SK-N-MC (cell line): ENCODE data around the gene AKAP6.

Experiments used
- DNase-seq: peaks from one replicate; pipeline ENCODE4 v3.0.0-alpha.2; 2011; ENCODE audit warnings: low read depth, low spot score
- H3K27ac ChIP-seq: fragments of 200-600 bp; sonication (generic); 2 replicates; pipeline ENCODE4 v1.5.1; 2016; ENCODE audit warnings: mixed run types
- H3K36me3 ChIP-seq: fragments of 200-600 bp; sonication (generic); 2 replicates; pipeline ENCODE4 v1.6.1; 2017; ENCODE audit warnings: antibody characterized with exemption, low read length, mixed read lengths; ENCODE audit not compliant: insufficient read depth
- H3K4me3 ChIP-seq: fragments of 200-600 bp; sonication (generic); 2 replicates; pipeline ENCODE4 v1.5.1; 2016
- H3K9ac ChIP-seq: fragments of 200-600 bp; sonication (generic); 2 replicates; pipeline ENCODE4 v1.8.0; 2017; ENCODE audit warnings: mixed run types, mixed read lengths; ENCODE audit not compliant: insufficient read length
- H3K9me3 ChIP-seq: fragments of 200-600 bp; sonication (generic); 2 replicates; pipeline ENCODE4 v1.6.1; 2017; ENCODE audit warnings: low read depth, mild to moderate bottlenecking, antibody characterized with exemption, low read length, moderate library complexity, mixed read lengths
- EZH2 ChIP-seq: fragments of 200-600 bp; sonication (generic); IDR thresholded peaks from one replicate; pipeline ENCODE4 v1.6.1; 2017; ENCODE audit warnings: antibody characterized with exemption
- FOXP2 ChIP-seq: optimal IDR thresholded peaks from 2 replicates; pipeline ENCODE3; 2011; ENCODE audit warnings: mild to moderate bottlenecking, moderate library complexity; ENCODE audit not compliant: insufficient read depth; ENCODE audit errors: extremely low read length, control extremely low read depth
- POLR2AphosphoS5 ChIP-seq: IDR thresholded peaks from 2 replicates; pipeline ENCODE4 v1.6.1; 2012; ENCODE audit warnings: mild to moderate bottlenecking, low read depth, low read length, borderline replicate concordance

Gene AKAP6

GRCh38 chr14:32710231-32710671 is 381.2 kb downstream of the AKAP6 start:
- no peak for DNase-seq
- Histone ChIP-seq H3K9ac (no peak overlapping the region), H3K27ac (no peak overlapping the region), H3K9me3 (no peaks in the 10 kb centered on the region), H3K4me3 (no peak overlapping the region), H3K36me3 (no peaks in the 10 kb centered on the region)
- TF ChIP-seq POLR2AphosphoS5: no peak

- peak; percentile 34 for DNase-seq
- Histone ChIP-seq H3K4me3 (no peak overlapping the region), H3K36me3 (no peaks in the 10 kb centered on the region), H3K27ac (no peak overlapping the region), H3K9me3 (no peaks in the 10 kb centered on the region), H3K9ac (no peak overlapping the region)
- no peak for TF ChIP-seq FOXP2
- TF ChIP-seq EZH2: no peak
- no peak for TF ChIP-seq POLR2AphosphoS5
Measured at GRCh38 chr14:32710731-32711680, 381.9 kb downstream of the AKAP6 start.

GRCh38 chr14:32713856-32714255 is 384.8 kb downstream of the AKAP6 start:
- no peak overlapping the region for H3K27ac ChIP-seq
- TF ChIP-seq POLR2AphosphoS5: no peak
- no peak for TF ChIP-seq EZH2
- no peak for TF ChIP-seq FOXP2

GRCh38 chr14:32719601-32720000 is 390.5 kb downstream of the AKAP6 start:
- H3K36me3 ChIP-seq: no peaks in the 10 kb centered on the region

More at GRCh38 chr14:32713856-32714255, 384.8 kb downstream of the AKAP6 start:
- H3K9me3 ChIP-seq: no peaks in the 10 kb centered on the region
- no peak for DNase-seq
- H3K4me3 ChIP-seq: no peak overlapping the region
- no peaks in the 10 kb centered on the region for H3K36me3 ChIP-seq
- H3K9ac ChIP-seq: no peak overlapping the region

GRCh38 chr14:32720927-32721326 is 391.8 kb downstream of the AKAP6 start:
- Histone ChIP-seq H3K9ac (no peak overlapping the region), H3K4me3 (no peak overlapping the region), H3K27ac (no peak overlapping the region), H3K9me3 (no peaks in the 10 kb centered on the region), H3K36me3 (no peaks in the 10 kb centered on the region)
- peak; percentile 35 for DNase-seq
- TF ChIP-seq POLR2AphosphoS5 (no peak), EZH2 (no peak), FOXP2 (no peak)

More at GRCh38 chr14:32719601-32720000, 390.5 kb downstream of the AKAP6 start:
- H3K9me3 ChIP-seq: no peaks in the 10 kb centered on the region
- H3K27ac ChIP-seq: peak overlapping the region; percentile 25; the same call in 1 of the 2 replicates
- no peak overlapping the region for H3K9ac ChIP-seq
- peak overlapping the region; percentile 18; the same call in 1 of the 2 replicates for H3K4me3 ChIP-seq
- TF ChIP-seq EZH2: no peak
- DNase-seq: no peak

- DNase-seq: no peak
Measured at GRCh38 chr14:32722631-32723183, 393.6 kb downstream of the AKAP6 start.

GRCh38 chr14:32724867-32725471 is 395.9 kb downstream of the AKAP6 start:
- TF ChIP-seq FOXP2 (no peak), POLR2AphosphoS5 (no peak; the same call in 1 of the 2 replicates), EZH2 (no peak)
- H3K4me3 ChIP-seq: peak overlapping the region; percentile 54
- H3K9ac ChIP-seq: no peak overlapping the region
- peak overlapping the region; percentile 65 for H3K27ac ChIP-seq
- no peaks in the 10 kb centered on the region for H3K9me3 ChIP-seq
- H3K36me3 ChIP-seq: no peaks in the 10 kb centered on the region
- peak; percentile 91 for DNase-seq

More at GRCh38 chr14:32722631-32723183, 393.6 kb downstream of the AKAP6 start:
- Histone ChIP-seq H3K27ac (no peak overlapping the region), H3K9ac (no peak overlapping the region), H3K36me3 (no peaks in the 10 kb centered on the region), H3K9me3 (no peaks in the 10 kb centered on the region), H3K4me3 (no peak overlapping the region)
- TF ChIP-seq POLR2AphosphoS5 (no peak), EZH2 (no peak), FOXP2 (no peak)

- Histone ChIP-seq H3K4me3 (no peak overlapping the region), H3K27ac (no peak overlapping the region), H3K9me3 (no peaks in the 10 kb centered on the region), H3K9ac (no peak overlapping the region), H3K36me3 (no peaks in the 10 kb centered on the region)
- TF ChIP-seq FOXP2 (no peak), POLR2AphosphoS5 (no peak), EZH2 (no peak)
- DNase-seq: no peak
Measured at GRCh38 chr14:32726516-32726915, 397.4 kb downstream of the AKAP6 start.
